Anterior cingulate cortex (tissue), 58 donors: ENCODE measurements around the gene COL3A1.

Experiments used
- DNase-seq, 58 donors: peaks; one replicate each; lab custom pipeline; 2025; lab: John Stamatoyannopoulos, UW

Gene COL3A1

GRCh38 chr2:188973641-188974040, 532 bp upstream of the COL3A1 start:
- DNase-seq = no peak

- no peak for DNase-seq
Measured at GRCh38 chr2:188975497-188976102, 1.4 kb downstream of the COL3A1 start.

GRCh38 chr2:188976545-188977268, 2.5 kb downstream of the COL3A1 start:
- DNase-seq = no peak

GRCh38 chr2:188977317-188977716, 3.1 kb downstream of the COL3A1 start:
- DNase-seq = no peak

GRCh38 chr2:188978291-188979081, 4.3 kb downstream of the COL3A1 start:
- DNase-seq = peak in 1 of 58 donors; percentile 1

- DNase-seq = no peak
Measured at GRCh38 chr2:188979187-188980114, 5.3 kb downstream of the COL3A1 start.

- DNase-seq = no peak
Measured at GRCh38 chr2:188983427-188984064, 9.4 kb downstream of the COL3A1 start.

- DNase-seq = no peak
Measured at GRCh38 chr2:188984065-188984491, 9.9 kb downstream of the COL3A1 start.

- DNase-seq = no peak
Measured at GRCh38 chr2:188984680-188985079, 10.5 kb downstream of the COL3A1 start.

- no peak for DNase-seq
Measured at GRCh38 chr2:188986839-188987238, 12.7 kb downstream of the COL3A1 start.

- no peak for DNase-seq
Measured at GRCh38 chr2:188993247-188993646, 19.1 kb downstream of the COL3A1 start.

- no peak for DNase-seq
Measured at GRCh38 chr2:188997263-188997662, 23.1 kb downstream of the COL3A1 start.

- no peak for DNase-seq
Measured at GRCh38 chr2:189000221-189000620, 26.0 kb downstream of the COL3A1 start.

- DNase-seq = no peak
Measured at GRCh38 chr2:189002079-189002478, 27.9 kb downstream of the COL3A1 start.

GRCh38 chr2:189008555-189009262, 34.5 kb downstream of the COL3A1 start:
- no peak for DNase-seq

- no peak for DNase-seq
Measured at GRCh38 chr2:189010536-189010935, 36.4 kb downstream of the COL3A1 start.

GRCh38 chr2:189012351-189012750, 38.2 kb downstream of the COL3A1 start:
- no peak for DNase-seq

- no peak for DNase-seq
Measured at GRCh38 chr2:189013031-189013430, 38.9 kb downstream of the COL3A1 start.
